HG02852 (cell line): ENCODE results near the gene CACNA1G.

Experiments
- ATAC-seq: cut with Tn5 transposase; IDR thresholded peaks from one replicate; pipeline ENCODE4 v1.9.1; 2021; ENCODE audit warnings: mild to moderate bottlenecking, moderate library complexity; ENCODE audit not compliant: unreplicated experiment

CACNA1G gene

GRCh38 chr17:50665838-50666237 is 105.3 kb downstream of the CACNA1G start:
- ATAC-seq, result no peak

- no peak for ATAC-seq
Observed at GRCh38 chr17:50666316-50666715, 105.8 kb downstream of the CACNA1G start.

- ATAC-seq, result no peak
Observed at GRCh38 chr17:50667259-50668024, 106.9 kb downstream of the CACNA1G start.

DNA sequence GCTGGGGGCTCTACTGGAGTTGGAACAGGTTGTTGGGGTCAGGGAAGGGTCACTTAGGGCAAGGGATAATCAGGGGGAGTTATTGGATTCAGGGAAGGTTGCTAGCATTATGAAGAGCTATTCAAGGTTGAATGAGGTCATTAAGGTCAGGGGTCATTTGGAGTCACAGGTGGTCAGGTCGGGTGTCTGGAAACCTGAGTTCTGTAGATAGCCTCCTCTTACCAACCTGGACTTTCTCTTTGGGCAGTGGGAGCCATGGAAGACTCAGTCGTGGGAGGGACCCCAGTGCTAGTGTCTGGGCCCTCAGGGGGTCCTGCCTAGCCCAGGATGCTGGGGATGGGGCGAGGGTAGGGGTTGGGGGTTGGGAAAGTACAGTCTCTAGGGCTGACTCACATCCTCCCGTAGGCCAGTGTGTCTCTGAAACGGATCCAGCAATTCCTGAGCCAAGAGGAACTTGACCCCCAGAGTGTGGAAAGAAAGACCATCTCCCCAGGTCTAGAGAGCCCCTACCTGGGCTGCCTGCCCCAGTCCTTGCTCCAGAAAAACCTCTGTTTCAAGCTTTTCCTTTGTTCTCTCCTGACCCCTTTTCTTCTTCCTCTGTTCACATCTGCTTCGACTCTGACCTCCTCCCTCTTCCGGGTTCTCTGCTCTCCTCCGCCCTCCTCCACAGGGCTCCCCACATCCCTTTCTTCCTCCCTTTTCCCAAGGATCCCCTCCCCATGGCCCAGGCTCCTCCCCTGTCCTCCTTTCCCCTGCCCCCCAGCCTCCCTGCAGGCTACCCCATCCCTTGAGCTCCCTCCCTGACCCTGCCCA is 107.7 kb downstream of the CACNA1G start:
- ATAC-seq, result no peak

DNA sequence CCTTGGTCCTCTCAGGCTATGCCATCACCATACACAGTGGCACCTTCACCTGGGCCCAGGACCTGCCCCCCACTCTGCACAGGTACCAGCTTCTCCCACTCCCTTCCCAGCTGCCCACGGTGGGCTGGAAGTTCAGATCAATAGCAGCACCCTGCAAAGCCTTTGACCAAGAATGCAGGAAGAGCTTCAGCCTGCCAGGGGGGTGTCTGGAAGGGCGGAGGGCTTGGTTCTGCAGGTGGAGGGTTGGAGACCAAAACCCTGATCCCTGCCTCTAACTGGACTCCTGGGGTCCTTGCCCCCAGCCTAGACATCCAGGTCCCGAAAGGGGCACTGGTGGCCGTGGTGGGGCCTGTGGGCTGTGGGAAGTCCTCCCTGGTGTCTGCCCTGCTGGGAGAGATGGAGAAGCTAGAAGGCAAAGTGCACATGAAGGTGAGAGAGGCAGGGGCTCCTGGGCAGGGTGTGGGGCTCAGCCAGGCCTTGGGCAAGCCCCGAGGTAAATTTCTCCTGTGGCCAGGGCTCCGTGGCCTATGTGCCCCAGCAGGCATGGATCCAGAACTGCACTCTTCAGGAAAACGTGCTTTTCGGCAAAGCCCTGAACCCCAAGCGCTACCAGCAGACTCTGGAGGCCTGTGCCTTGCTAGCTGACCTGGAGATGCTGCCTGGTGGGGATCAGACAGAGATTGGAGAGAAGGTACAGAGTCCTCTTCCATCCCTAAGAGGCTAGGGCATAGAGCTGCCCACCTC is 108.5 kb downstream of the CACNA1G start:
- no peak for ATAC-seq

DNA sequence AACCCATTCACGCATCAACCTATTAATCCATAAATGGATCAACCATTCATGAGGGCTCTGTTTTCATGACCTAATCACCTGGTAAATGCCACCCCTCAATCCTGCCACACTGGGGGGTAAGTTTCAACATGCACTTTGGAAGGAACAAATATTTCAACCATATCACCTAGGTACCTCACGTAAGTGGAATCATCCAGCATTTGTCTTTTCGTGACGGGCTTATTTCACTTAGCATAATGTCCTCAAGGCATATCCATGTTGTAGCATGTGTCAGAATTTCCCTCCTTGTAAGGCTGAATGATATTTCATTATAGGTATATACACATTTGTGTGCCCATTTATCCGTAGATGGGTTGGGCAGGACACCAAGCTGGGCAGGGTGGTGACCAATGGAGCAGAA is 111.6 kb downstream of the CACNA1G start:
- ATAC-seq, result no peak

DNA sequence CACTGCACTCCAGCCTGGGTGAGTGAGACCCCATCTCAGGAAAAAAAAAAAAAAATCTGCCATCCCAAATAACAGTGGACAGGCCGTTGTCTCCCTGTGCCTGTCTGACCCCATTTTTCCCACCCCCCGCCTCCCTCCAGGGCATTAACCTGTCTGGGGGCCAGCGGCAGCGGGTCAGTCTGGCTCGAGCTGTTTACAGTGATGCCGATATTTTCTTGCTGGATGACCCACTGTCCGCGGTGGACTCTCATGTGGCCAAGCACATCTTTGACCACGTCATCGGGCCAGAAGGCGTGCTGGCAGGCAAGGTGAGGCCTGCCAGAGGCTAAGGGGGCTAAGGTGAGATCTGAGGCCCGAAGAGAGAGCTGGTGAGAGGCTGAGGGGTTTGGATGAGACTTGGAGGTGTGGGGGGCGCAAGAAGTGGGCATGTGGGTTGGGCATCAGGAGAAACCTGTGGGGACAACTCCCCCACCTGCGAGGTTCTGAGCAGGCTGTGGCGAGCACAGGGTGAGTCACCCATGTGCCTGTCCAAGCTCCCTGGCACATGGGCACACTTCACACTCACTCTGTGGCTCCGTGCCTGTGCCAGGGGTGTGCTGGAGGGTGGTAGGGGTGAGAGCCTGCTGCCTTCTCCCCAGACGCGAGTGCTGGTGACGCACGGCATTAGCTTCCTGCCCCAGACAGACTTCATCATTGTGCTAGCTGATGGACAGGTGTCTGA is 112.5 kb downstream of the CACNA1G start:
- ATAC-seq, result no peak

- no peak for ATAC-seq
Observed at GRCh38 chr17:50675190-50675589, 114.7 kb downstream of the CACNA1G start.

GRCh38 chr17:50675627-50676026 is 115.1 kb downstream of the CACNA1G start:
- no peak for ATAC-seq

DNA sequence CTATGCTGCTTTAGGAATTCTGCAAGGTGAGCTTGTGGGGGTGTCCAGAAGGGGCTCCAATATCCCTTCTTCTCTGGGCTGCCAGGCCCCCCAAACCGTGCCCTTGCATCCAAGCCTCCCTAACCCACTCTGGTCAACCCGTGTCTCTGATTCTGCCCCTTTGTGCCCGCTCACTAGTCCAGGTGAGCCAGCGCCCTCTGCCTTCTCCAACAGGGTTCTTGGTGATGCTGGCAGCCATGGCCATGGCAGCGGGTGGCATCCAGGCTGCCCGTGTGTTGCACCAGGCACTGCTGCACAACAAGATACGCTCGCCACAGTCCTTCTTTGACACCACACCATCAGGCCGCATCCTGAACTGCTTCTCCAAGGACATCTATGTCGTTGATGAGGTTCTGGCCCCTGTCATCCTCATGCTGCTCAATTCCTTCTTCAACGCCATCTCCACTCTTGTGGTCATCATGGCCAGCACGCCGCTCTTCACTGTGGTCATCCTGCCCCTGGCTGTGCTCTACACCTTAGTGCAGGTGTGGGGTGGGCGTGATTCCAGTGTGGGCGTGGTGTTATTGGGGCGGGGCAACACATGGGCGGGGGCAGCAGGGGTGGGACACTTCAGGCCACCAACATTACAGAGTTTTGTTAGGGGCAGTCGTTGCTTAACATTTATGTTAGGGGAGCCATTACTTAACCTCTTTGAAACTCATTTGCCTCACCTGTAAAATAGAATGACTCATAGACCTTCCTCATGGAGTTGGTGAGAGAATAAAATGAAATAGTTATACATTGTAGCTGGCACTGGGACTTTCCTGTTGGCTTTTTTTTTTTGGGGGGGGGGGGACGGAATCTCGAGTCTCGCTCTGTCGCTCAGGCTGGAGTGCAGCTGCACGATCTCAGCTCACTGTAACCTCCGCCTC is 115.8 kb downstream of the CACNA1G start:
- no peak for ATAC-seq
